ENCODE data around the gene SLC2A9. TPM values are rescaled to one million over a fixed set of nuclear protein-coding genes. Genes with fewer than 3 reads are reported as not detected.

The SLC2A9 gene
- total and polyA plus RNA-seq, 2 donors (not counting 3 experiments of a cell fraction or from before 2014, with no cell fraction given) = 1.6 to 1.8 TPM

DNA sequence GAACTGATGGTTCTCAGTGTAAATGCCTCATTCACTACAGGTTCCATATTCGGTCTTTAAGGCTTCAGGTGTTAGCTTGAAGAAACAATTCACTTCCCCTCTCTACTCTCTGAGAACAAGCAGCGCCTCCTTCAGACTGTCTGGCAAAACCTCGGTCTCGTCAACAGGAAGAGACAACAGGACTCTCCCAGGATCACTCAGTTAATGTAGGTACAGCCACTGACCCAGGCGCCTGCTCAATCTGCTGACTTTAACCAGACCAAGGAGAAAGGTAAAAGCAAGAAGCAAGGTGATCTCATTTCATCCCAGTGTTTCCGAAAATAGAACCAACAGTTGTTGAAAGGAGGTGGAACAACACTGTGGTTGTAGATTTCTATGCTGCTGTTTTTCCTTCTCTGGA lies 102.2 kb downstream of the SLC2A9 start:
- DNase-seq (ENCODE audit: low read depth, low spot score) = no peak
- no peak overlapping the region for H3K27ac ChIP-seq (ENCODE audit: insufficient read depth, low read depth, low read length)
- H3K4me3 ChIP-seq (replicated peaks in 1 of 3; ENCODE audit: insufficient read depth in 1 of 3, low read depth in 1 of 3, low read length in 3 of 3) = no peak overlapping the region
- dilution Hi-C loops (cut with MboI; ENCODE audit: extremely low pct_ligation_motif_present, low sequenced_read_pairs) (no loop called here), intact Hi-C loops (cut with micrococcal nuclease) (no loop called here)
- no peaks in the 10 kb centered on the region for H4K20me1 ChIP-seq (replicated peaks; ENCODE audit: control insufficient read depth, extremely low read depth, insufficient read depth, low read length)
- BruUV-seq (replicated peaks) = no TSS peak
- H2AFZ ChIP-seq (ENCODE audit: low read depth, low read length) = no peak overlapping the region
- H3K9ac ChIP-seq (replicated peaks; ENCODE audit: extremely low read depth, insufficient read depth, low read length) = no peak overlapping the region
- no peak for FAIRE-seq
- no peak overlapping the region for H3K4me2 ChIP-seq (ENCODE audit: insufficient read depth, low read length)
- no peaks in the 10 kb centered on the region for H3K9me3 ChIP-seq (replicated peaks; ENCODE audit: control insufficient read depth, insufficient read depth, low read length)
- no peaks in the 10 kb centered on the region for H3K27me3 ChIP-seq (ENCODE audit: control insufficient read depth in 2 of 2, insufficient read depth in 2 of 2, low read length in 2 of 2)
- H3K79me2 ChIP-seq (ENCODE audit: control insufficient read depth, insufficient read depth, low read length) = no peaks in the 10 kb centered on the region
- CTCF ChIA-PET = no interaction called here
- no peaks in the 10 kb centered on the region for H3K4me1 ChIP-seq (ENCODE audit: control insufficient read depth, extremely low read depth, insufficient read depth, low read length)
- no peaks in the 10 kb centered on the region for H3K36me3 ChIP-seq (ENCODE audit: control insufficient read depth in 2 of 2, extremely low read depth in 1 of 2, insufficient read depth in 2 of 2, low read length in 2 of 2)
- H3K9me1 ChIP-seq (replicated peaks; ENCODE audit: control insufficient read depth, extremely low read depth, insufficient read depth, low read length) = no peaks in the 10 kb centered on the region
- POLR2A ChIA-PET = no interaction called here
- TF ChIP-seq FOS (IDR thresholded peaks at IDR 0.05; ENCODE audit: borderline replicate concordance, insufficient read depth, low read length) = no peak
- no peak for TF ChIP-seq POLR2A (IDR thresholded peaks at IDR 0.05; ENCODE audit: low read depth, low read length)
- TF ChIP-seq CTCF (IDR thresholded peaks at IDR 0.05; ENCODE audit: extremely low read depth in 1 of 2, insufficient read depth in 1 of 2, low read depth in 1 of 2, low read length in 2 of 2) = no peak
- TF ChIP-seq GATA2 (IDR thresholded peaks at IDR 0.05; ENCODE audit: insufficient read depth, insufficient read length, low read depth, low read length) = no peak

GRCh38 chr4:9918484-9918883 lies 102.8 kb downstream of the SLC2A9 start:
- no peak overlapping the region for H3K9ac ChIP-seq (replicated peaks; ENCODE audit: extremely low read depth, insufficient read depth, low read length)
- no TSS peak for BruUV-seq (replicated peaks)
- H2AFZ ChIP-seq (ENCODE audit: low read depth, low read length) = no peak overlapping the region
- ChIA-PET CTCF (no interaction called here), POLR2A (no interaction called here)
- TF ChIP-seq JUN (IDR thresholded peaks at IDR 0.05; ENCODE audit: borderline replicate concordance, insufficient read depth, insufficient read length, low read depth) (no peak), EZH2 (IDR thresholded peaks at IDR 0.05; ENCODE audit: borderline replicate concordance, low read depth, low read length, severe bottlenecking) (no peak)
- H3K4me1 ChIP-seq (ENCODE audit: control insufficient read depth, extremely low read depth, insufficient read depth, low read length) = no peaks in the 10 kb centered on the region
- H3K4me3 ChIP-seq (replicated peaks in 1 of 3; ENCODE audit: insufficient read depth in 1 of 3, low read depth in 1 of 3, low read length in 3 of 3) = no peak overlapping the region
- no peaks in the 10 kb centered on the region for H3K79me2 ChIP-seq (ENCODE audit: control insufficient read depth, insufficient read depth, low read length)
- H3K27me3 ChIP-seq (ENCODE audit: control insufficient read depth in 2 of 2, insufficient read depth in 2 of 2, low read length in 2 of 2) = no peaks in the 10 kb centered on the region
- H3K9me3 ChIP-seq (replicated peaks; ENCODE audit: control insufficient read depth, insufficient read depth, low read length) = no peaks in the 10 kb centered on the region
- no peaks in the 10 kb centered on the region for H3K9me1 ChIP-seq (replicated peaks; ENCODE audit: control insufficient read depth, extremely low read depth, insufficient read depth, low read length)
- H3K27ac ChIP-seq (ENCODE audit: insufficient read depth, low read depth, low read length) = no peak overlapping the region
- no peaks in the 10 kb centered on the region for H4K20me1 ChIP-seq (replicated peaks; ENCODE audit: control insufficient read depth, extremely low read depth, insufficient read depth, low read length)
- DNase-seq (ENCODE audit: low read depth, low spot score) = no peak
- intact Hi-C loops (cut with micrococcal nuclease) = no loop called here
- FAIRE-seq = no peak
- H3K36me3 ChIP-seq (ENCODE audit: control insufficient read depth in 2 of 2, extremely low read depth in 1 of 2, insufficient read depth in 2 of 2, low read length in 2 of 2) = no peaks in the 10 kb centered on the region
- H3K4me2 ChIP-seq (ENCODE audit: insufficient read depth, low read length) = no peak overlapping the region
- dilution Hi-C loops (cut with MboI; ENCODE audit: extremely low pct_ligation_motif_present, low sequenced_read_pairs) = no loop called here
